ENCODE results near the gene SGIP1. TPM values are rescaled to one million over a fixed set of nuclear protein-coding genes. Genes with fewer than 3 reads are reported as not detected.
"Not testable (repeated sequence)": the region's sequence is repeated elsewhere in the genome, so short reads cannot be mapped to it uniquely, and the experiment has no call there.

SGIP1 gene
- total RNA-seq, 1 donor from 2014 or later: 123 TPM

- no peak overlapping the region for H3K4me3 Mint-ChIP-seq (ENCODE audit: unreplicated experiment)
- H3K27ac Mint-ChIP-seq (ENCODE audit: unreplicated experiment): no peak overlapping the region
- DNase-seq (ENCODE audit: extremely low spot score, unreplicated experiment): no peak
- peaks cover 4% of the 10 kb centered on the region for H3K9me3 Mint-ChIP-seq (ENCODE audit: unreplicated experiment)
- no peaks in the 10 kb centered on the region for H3K36me3 Mint-ChIP-seq (ENCODE audit: unreplicated experiment)
- TF ChIP-seq, protein P1, sequence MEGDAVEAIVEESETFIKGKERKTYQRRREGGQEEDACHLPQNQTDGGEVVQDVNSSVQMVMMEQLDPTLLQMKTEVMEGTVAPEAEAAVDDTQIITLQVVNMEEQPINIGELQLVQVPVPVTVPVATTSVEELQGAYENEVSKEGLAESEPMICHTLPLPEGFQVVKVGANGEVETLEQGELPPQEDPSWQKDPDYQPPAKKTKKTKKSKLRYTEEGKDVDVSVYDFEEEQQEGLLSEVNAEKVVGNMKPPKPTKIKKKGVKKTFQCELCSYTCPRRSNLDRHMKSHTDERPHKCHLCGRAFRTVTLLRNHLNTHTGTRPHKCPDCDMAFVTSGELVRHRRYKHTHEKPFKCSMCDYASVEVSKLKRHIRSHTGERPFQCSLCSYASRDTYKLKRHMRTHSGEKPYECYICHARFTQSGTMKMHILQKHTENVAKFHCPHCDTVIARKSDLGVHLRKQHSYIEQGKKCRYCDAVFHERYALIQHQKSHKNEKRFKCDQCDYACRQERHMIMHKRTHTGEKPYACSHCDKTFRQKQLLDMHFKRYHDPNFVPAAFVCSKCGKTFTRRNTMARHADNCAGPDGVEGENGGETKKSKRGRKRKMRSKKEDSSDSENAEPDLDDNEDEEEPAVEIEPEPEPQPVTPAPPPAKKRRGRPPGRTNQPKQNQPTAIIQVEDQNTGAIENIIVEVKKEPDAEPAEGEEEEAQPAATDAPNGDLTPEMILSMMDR (IDR thresholded peaks at IDR 0.05): no peak
- no peaks in the 10 kb centered on the region for H3K4me1 Mint-ChIP-seq (ENCODE audit: unreplicated experiment)
- peaks cover 15% of the 10 kb centered on the region for H3K27me3 Mint-ChIP-seq (ENCODE audit: unreplicated experiment)
Observed at GRCh38 chr1:66778969-66779368, 245.0 kb downstream of the SGIP1 start.

DNA sequence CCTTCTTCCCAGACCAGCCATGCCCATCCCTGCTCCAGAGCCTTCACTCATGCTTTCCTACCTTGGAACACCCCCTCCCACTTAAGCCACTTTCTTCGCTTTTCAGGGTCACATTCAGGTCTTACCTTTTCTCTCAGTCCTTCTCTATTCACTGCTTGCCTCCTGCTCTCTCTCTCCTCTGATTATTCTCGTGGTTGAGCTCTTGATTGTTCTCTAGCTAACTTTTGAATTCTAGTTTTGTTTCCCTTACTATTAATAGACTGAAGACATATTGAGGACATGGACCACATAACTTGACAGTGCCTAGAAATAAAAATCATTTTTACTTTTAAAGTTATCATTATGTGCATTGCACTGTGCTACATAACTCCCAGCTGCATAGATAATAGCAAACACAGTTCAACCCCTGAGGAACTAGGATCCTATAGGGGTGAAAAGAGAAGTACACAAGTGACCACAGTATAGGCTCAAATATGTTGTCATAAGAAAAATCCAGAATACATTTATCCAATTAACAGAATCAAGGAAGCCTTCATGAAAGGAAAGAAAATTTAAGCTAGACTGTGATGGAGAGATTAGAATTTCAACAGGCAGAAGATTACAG lies 245.6 kb downstream of the SGIP1 start:
- no peak for DNase-seq (ENCODE audit: extremely low spot score, unreplicated experiment)
- Mint-ChIP-seq H3K36me3 (ENCODE audit: unreplicated experiment) (no peaks in the 10 kb centered on the region), H3K4me3 (ENCODE audit: unreplicated experiment) (no peak overlapping the region), H3K9me3 (ENCODE audit: unreplicated experiment) (peaks cover 4% of the 10 kb centered on the region), H3K27me3 (ENCODE audit: unreplicated experiment) (peaks cover 18% of the 10 kb centered on the region), H3K27ac (ENCODE audit: unreplicated experiment) (no peak overlapping the region), H3K4me1 (ENCODE audit: unreplicated experiment) (no peaks in the 10 kb centered on the region)
- TF ChIP-seq, protein P1 (IDR thresholded peaks at IDR 0.05): no peak

DNA sequence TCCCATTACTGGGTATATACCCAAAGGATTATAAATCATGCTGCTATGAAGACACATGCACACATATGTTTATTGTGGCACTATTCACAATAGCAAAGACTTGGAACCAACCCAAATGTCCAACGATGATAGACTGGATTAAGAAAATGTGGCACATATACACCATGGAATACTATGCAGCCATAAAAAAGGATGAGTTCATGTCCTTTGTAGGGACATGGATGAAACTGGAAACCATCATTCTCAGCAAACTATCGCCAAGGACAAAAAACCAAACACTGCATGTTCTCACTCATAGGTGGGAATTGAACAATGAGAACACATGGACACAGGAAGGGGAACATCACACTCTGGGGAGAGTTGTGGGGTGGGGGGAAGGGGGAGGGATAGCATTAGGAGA lies 251.8 kb downstream of the SGIP1 start:
- H3K27ac Mint-ChIP-seq (ENCODE audit: unreplicated experiment); DNase-seq (ENCODE audit: extremely low spot score, unreplicated experiment); H3K36me3 Mint-ChIP-seq (ENCODE audit: unreplicated experiment); H3K4me1 Mint-ChIP-seq (ENCODE audit: unreplicated experiment); H3K9me3 Mint-ChIP-seq (ENCODE audit: unreplicated experiment); H3K4me3 Mint-ChIP-seq (ENCODE audit: unreplicated experiment): not testable (repeated sequence)
- H3K27me3 Mint-ChIP-seq (ENCODE audit: unreplicated experiment): peaks cover 22% of the 10 kb centered on the region

- Mint-ChIP-seq H3K9me3 (ENCODE audit: unreplicated experiment) (no peaks in the 10 kb centered on the region), H3K36me3 (ENCODE audit: unreplicated experiment) (no peaks in the 10 kb centered on the region), H3K4me3 (ENCODE audit: unreplicated experiment) (no peak overlapping the region), H3K27ac (ENCODE audit: unreplicated experiment) (no peak overlapping the region), H3K27me3 (ENCODE audit: unreplicated experiment) (peaks cover 32% of the 10 kb centered on the region), H3K4me1 (ENCODE audit: unreplicated experiment) (no peaks in the 10 kb centered on the region)
- TF ChIP-seq, protein P1 (IDR thresholded peaks at IDR 0.05): no peak
- DNase-seq (ENCODE audit: extremely low spot score, unreplicated experiment): no peak
Observed at GRCh38 chr1:66787641-66788040, 253.7 kb downstream of the SGIP1 start.

GRCh38 chr1:66788231-66788939 lies 254.4 kb downstream of the SGIP1 start:
- TF ChIP-seq, protein P1 (IDR thresholded peaks at IDR 0.05): no peak
- DNase-seq (ENCODE audit: extremely low spot score, unreplicated experiment): no peak
- no peaks in the 10 kb centered on the region for H3K36me3 Mint-ChIP-seq (ENCODE audit: unreplicated experiment)
- H3K4me3 Mint-ChIP-seq (ENCODE audit: unreplicated experiment): no peak overlapping the region
- H3K27ac Mint-ChIP-seq (ENCODE audit: unreplicated experiment): no peak overlapping the region
- H3K27me3 Mint-ChIP-seq (ENCODE audit: unreplicated experiment): peaks cover 32% of the 10 kb centered on the region
- no peaks in the 10 kb centered on the region for H3K4me1 Mint-ChIP-seq (ENCODE audit: unreplicated experiment)
- no peaks in the 10 kb centered on the region for H3K9me3 Mint-ChIP-seq (ENCODE audit: unreplicated experiment)

Measured in osteocyte (in vitro differentiated cells).